ENCODE results near the gene ABHD1.

- TF ChIP-seq CTCF (IDR thresholded peaks at IDR 0.05) (no peak), ZFX (IDR thresholded peaks at IDR 0.05; ENCODE audit: borderline replicate concordance) (no peak)
Measured at GRCh38 chr2:27093430-27094352, 29.9 kb upstream of the ABHD1 start.

Measured in 22Rv1 (cell line).